Activated CD8-positive, alpha-beta T cell treated with anti-CD3 and anti-CD28 coated beads, Interleukin-2, amount 10 ng/mL, durations not matched to agents 7 days and 5 days (primary cell): ENCODE measurements around the gene NRAS. TPM values are rescaled to one million over a fixed set of nuclear protein-coding genes. Genes with fewer than 3 reads are reported as not detected.

Experiments
- ATAC-seq: fragments of 150-1000 bp; cut with Tn5 transposase; one replicate; pipeline ENCODE4 v1.10.0; 2021; ENCODE audit warnings: moderate library complexity
- CTCF ChIA-PET: fragments of 350-600 bp; sonication (Branson Sonifier 250); formaldehyde crosslinking; loops from one replicate; lab custom pipeline; 2021; ENCODE audit warnings: antibody characterized with exemption; lab: Charles Lee
- POLR2A ChIA-PET: fragments of 350-600 bp; sonication (Branson Sonifier 250); formaldehyde crosslinking; loops from one replicate; lab custom pipeline; 2021; ENCODE audit warnings: antibody characterized with exemption; lab: Charles Lee
- DNase-seq: peaks from one replicate; pipeline ENCODE4 v3.0.0-alpha.2; 2020
- H3K27ac Mint-ChIP-seq: one replicate; pipeline ENCODE4 v1.8.0; 2021; ENCODE audit warnings: mild to moderate bottlenecking, mixed read lengths
- H3K27me3 Mint-ChIP-seq: one replicate; pipeline ENCODE4 v1.8.0; 2021; ENCODE audit warnings: low read depth, mixed read lengths
- H3K36me3 Mint-ChIP-seq: one replicate; pipeline ENCODE4 v1.8.0; 2021; ENCODE audit warnings: low read depth, mixed read lengths
- H3K4me1 Mint-ChIP-seq: one replicate; pipeline ENCODE4 v1.8.0; 2021; ENCODE audit warnings: low read depth, mixed read lengths
- H3K4me3 Mint-ChIP-seq: one replicate; pipeline ENCODE4 v1.8.0; 2021; ENCODE audit warnings: mild to moderate bottlenecking, mixed read lengths
- H3K9me3 Mint-ChIP-seq: one replicate; pipeline ENCODE4 v1.8.0; 2022; ENCODE audit warnings: mixed read lengths; ENCODE audit not compliant: insufficient read depth
- total RNA-seq, 2 experiments: library from RNA; stranded (reverse); gene quantifications; one replicate each; pipeline ENCODE4 v1.2.3, GENCODE V29; 2021

Gene NRAS
- total RNA-seq, 2 experiments from 2014 or later, result 50.3 to 51.7 TPM

- ATAC-seq, result no peak
- ChIA-PET POLR2A (no interaction called here), CTCF (interaction anchor here (1.6 kb wide), 1 partner anchor 350 kb away, joined by 5 read pairs; no protein-coding TSS in a partner anchor)
- Mint-ChIP-seq H3K4me3 (no peak overlapping the region), H3K36me3 (no peaks in the 10 kb centered on the region), H3K27me3 (peaks cover 9% of the 10 kb centered on the region), H3K9me3 (no peaks in the 10 kb centered on the region), H3K27ac (no peak overlapping the region), H3K4me1 (no peaks in the 10 kb centered on the region)
- DNase-seq, result no peak
These were observed 19.8 kb downstream of the NRAS start for GRCh38 chr1:114696810-114697209.

DNA sequence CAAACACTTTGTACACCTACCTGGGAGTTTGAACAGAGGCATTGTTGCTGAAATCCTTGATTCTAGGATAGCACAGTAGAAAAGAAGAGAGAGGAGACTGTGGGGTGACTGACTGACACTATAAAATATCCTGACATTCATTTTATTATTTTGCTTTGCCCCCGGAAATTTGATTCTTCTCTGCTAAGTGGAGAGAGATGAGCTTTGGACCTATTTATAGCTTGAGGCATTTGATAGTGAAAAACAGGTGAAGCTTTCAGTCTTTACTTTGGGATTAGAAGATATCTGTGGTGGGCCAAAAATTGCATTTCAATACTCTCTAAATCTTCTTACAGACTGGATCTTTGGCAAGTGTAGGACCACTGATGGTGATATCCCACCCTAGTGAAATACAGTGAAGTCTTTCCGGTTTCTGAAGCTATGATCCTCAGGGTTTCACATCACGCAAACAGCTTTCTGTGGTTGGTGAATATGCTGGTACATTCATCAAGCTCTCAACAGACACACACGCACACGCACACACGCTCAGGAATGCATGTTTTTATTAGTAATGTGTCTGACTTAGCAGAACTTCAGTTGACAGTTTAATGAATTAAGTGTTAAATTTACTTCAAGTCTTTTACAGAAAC, 21.0 kb downstream of the NRAS start, which contains the start of gene AMPD1:
Gene AMPD1, minus strand, starts transcription at position 117 of the 629 bp plus-strand sequence. Its CDS starts 75 bp downstream, at position 42.
- ChIA-PET CTCF (interaction anchor here (1.1 to 1.6 kb wide), 2 partner anchors 8 to 348 kb away, joined by 3 to 5 read pairs; no protein-coding TSS in a partner anchor), POLR2A (interaction anchor here (1.1 kb wide), 1 partner anchor 85 kb away, joined by 4 read pairs; the partner anchor contains the start of gene SIKE1)
- ATAC-seq, result no peak

GRCh38 chr1:114694540-114695310, 21.8 kb downstream of the NRAS start:
- H3K4me1 Mint-ChIP-seq, result no peaks in the 10 kb centered on the region
- ChIA-PET CTCF (interaction anchor here (0.5 to 1.6 kb wide), 4 partner anchors 9 to 925 kb away, joined by 3 to 5 read pairs (median 3); no protein-coding TSS in a partner anchor), POLR2A (interaction anchor here (1.1 kb wide), 1 partner anchor 86 kb away, joined by 4 read pairs; the partner anchor contains the start of gene SIKE1)
- no peak overlapping the region for H3K4me3 Mint-ChIP-seq
- H3K9me3 Mint-ChIP-seq, result no peaks in the 10 kb centered on the region
- H3K27ac Mint-ChIP-seq, result no peak overlapping the region
- H3K27me3 Mint-ChIP-seq, result peaks cover 12% of the 10 kb centered on the region
- H3K36me3 Mint-ChIP-seq, result no peaks in the 10 kb centered on the region
- DNase-seq (no peak), ATAC-seq (no peak)

More for the DNA sequence above, 21.0 kb downstream of the NRAS start, which contains the start of gene AMPD1:
- H3K36me3 Mint-ChIP-seq, result no peaks in the 10 kb centered on the region
- no peak for DNase-seq
- H3K9me3 Mint-ChIP-seq, result no peaks in the 10 kb centered on the region
- H3K4me3 Mint-ChIP-seq, result no peak within 1 kb of the TSS
- H3K27ac Mint-ChIP-seq, result no peak within 1 kb of the TSS
- H3K4me1 Mint-ChIP-seq, result no peaks in the 10 kb centered on the region
- peaks cover 9% of the 10 kb centered on the region for H3K27me3 Mint-ChIP-seq

GRCh38 chr1:114692947-114693346, 23.6 kb downstream of the NRAS start:
- no peaks in the 10 kb centered on the region for H3K9me3 Mint-ChIP-seq
- no peak for ATAC-seq
- CTCF ChIA-PET, result no interaction called here
- POLR2A ChIA-PET, result no interaction called here
- peaks cover 21% of the 10 kb centered on the region for H3K27me3 Mint-ChIP-seq
- H3K27ac Mint-ChIP-seq, result no peak overlapping the region
- DNase-seq, result no peak
- no peaks in the 10 kb centered on the region for H3K36me3 Mint-ChIP-seq
- no peaks in the 10 kb centered on the region for H3K4me1 Mint-ChIP-seq
- no peak overlapping the region for H3K4me3 Mint-ChIP-seq

DNA sequence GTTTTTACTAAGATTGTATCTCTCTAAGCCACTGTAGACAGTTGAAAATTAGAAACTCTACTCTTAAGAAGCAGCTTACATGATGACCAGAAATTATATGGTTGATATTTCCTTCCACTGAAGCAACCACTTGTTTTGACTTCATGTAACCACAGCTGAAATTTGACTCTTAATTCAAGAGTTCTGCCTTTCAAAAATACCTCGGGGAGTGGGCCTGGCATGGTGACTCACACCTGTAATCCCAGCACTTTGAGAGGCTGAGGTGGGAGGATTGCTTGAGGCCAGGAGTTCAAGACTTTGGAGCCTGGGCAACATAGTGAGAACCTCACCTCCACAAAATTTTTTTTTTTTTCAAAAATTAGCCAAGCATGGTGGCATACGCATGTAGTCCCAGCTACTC, 25.5 kb downstream of the NRAS start:
- Mint-ChIP-seq H3K27ac (no peak overlapping the region), H3K4me3 (no peak overlapping the region), H3K27me3 (peaks cover 33% of the 10 kb centered on the region), H3K4me1 (no peaks in the 10 kb centered on the region), H3K36me3 (no peaks in the 10 kb centered on the region), H3K9me3 (no peaks in the 10 kb centered on the region)
- ATAC-seq (no peak), DNase-seq (no peak)
- POLR2A ChIA-PET, result no interaction called here
- CTCF ChIA-PET, result no interaction called here

GRCh38 chr1:114690148-114690547, 26.4 kb downstream of the NRAS start:
- POLR2A ChIA-PET, result no interaction called here
- CTCF ChIA-PET, result no interaction called here

DNA sequence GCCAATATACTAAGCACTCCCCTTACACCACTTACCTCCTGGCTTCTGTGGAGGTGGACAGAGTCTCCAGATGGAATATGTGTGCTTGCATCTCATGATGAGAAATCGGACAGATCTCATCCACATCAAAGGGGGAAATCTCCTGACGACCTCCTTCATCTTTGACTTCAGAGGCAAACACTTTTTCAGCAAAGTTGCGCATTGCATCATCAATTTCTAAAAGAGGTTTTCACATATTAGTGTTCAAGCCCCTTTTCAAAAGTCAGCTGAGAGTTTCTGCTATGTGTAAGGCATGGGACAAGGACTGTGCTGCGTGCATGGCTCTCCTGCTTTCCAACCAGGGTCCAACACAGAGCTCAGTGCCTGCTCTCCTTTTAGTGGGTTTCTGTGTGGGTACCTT, 28.0 kb downstream of the NRAS start:
- ChIA-PET CTCF (no interaction called here), POLR2A (no interaction called here)
- no peak overlapping the region for H3K4me3 Mint-ChIP-seq
- no peaks in the 10 kb centered on the region for H3K4me1 Mint-ChIP-seq
- DNase-seq (no peak), ATAC-seq (no peak)
- no peak overlapping the region for H3K27ac Mint-ChIP-seq
- H3K9me3 Mint-ChIP-seq, result no peaks in the 10 kb centered on the region
- H3K36me3 Mint-ChIP-seq, result no peaks in the 10 kb centered on the region
- peaks cover 41% of the 10 kb centered on the region for H3K27me3 Mint-ChIP-seq

More at GRCh38 chr1:114690148-114690547, 26.4 kb downstream of the NRAS start:
- H3K27me3 Mint-ChIP-seq, result peaks cover 34% of the 10 kb centered on the region
- H3K4me3 Mint-ChIP-seq, result no peak overlapping the region
- H3K27ac Mint-ChIP-seq, result no peak overlapping the region
- ATAC-seq (no peak), DNase-seq (no peak)
- no peaks in the 10 kb centered on the region for H3K36me3 Mint-ChIP-seq
- H3K4me1 Mint-ChIP-seq, result no peaks in the 10 kb centered on the region
- no peaks in the 10 kb centered on the region for H3K9me3 Mint-ChIP-seq

- Mint-ChIP-seq H3K4me1 (no peaks in the 10 kb centered on the region), H3K4me3 (no peak overlapping the region), H3K9me3 (no peaks in the 10 kb centered on the region), H3K27ac (no peak overlapping the region), H3K27me3 (peaks cover 44% of the 10 kb centered on the region), H3K36me3 (no peaks in the 10 kb centered on the region)
- DNase-seq (no peak), ATAC-seq (no peak)
- ChIA-PET POLR2A (no interaction called here), CTCF (no interaction called here)
These were observed 30.7 kb downstream of the NRAS start for GRCh38 chr1:114685851-114686250.

GRCh38 chr1:114677691-114678090, 38.9 kb downstream of the NRAS start:
- Mint-ChIP-seq H3K9me3 (no peaks in the 10 kb centered on the region), H3K36me3 (no peaks in the 10 kb centered on the region), H3K27me3 (peaks cover 39% of the 10 kb centered on the region), H3K27ac (no peak overlapping the region), H3K4me3 (no peak overlapping the region), H3K4me1 (no peaks in the 10 kb centered on the region)
- no peak for DNase-seq
- ChIA-PET POLR2A (no interaction called here), CTCF (no interaction called here)
- no peak for ATAC-seq

DNA sequence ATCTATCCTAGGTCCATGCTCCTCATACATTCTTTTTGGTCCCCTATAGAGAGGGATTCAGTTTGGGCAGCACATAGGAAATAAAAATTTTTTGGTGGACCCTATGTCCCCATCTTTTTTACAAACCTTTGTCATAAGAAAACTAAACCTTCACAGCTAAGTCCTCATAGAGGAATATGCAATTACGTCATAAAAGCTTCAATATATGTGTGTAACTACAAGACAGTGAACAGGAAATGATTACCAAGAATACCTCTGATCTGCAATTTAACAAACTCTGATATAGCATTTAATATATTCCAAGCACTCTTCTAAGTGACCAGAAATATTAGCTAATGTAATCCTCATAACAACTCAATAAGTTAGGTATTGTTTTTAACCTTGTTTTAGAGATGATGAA, 40.5 kb downstream of the NRAS start:
- DNase-seq (no peak), ATAC-seq (no peak)
- Mint-ChIP-seq H3K9me3 (no peaks in the 10 kb centered on the region), H3K36me3 (no peaks in the 10 kb centered on the region), H3K4me3 (no peak overlapping the region), H3K27ac (no peak overlapping the region), H3K27me3 (peaks cover 42% of the 10 kb centered on the region), H3K4me1 (no peaks in the 10 kb centered on the region)
- ChIA-PET CTCF (no interaction called here), POLR2A (no interaction called here)

DNA sequence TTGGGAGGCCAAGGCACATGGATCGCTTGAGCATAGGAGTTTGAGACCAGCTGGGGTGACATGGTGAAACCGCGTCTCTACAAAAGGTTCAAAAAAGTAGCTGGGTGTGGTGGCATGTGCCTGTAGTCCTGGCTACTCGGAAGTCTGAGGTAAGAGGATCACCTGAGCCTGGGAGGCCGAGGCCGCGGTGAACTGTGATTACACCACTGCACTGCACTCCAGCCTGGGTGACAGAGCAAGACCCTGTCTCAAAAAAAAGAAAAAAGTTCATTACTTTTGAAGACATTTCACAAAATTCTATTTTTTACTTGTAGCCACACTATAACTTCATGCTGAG, 44.7 kb downstream of the NRAS start:
- ChIA-PET CTCF (interaction anchor here (0.8 to 2.7 kb wide), 9 partner anchors 9 to 693 kb away, joined by 3 to 14 read pairs (median 5); partner anchors contain the start of gene NRAS), POLR2A (no interaction called here)
- DNase-seq (no peak), ATAC-seq (no peak)
- no peaks in the 10 kb centered on the region for H3K36me3 Mint-ChIP-seq
- H3K27ac Mint-ChIP-seq, result no peak overlapping the region
- H3K4me3 Mint-ChIP-seq, result no peak overlapping the region
- no peaks in the 10 kb centered on the region for H3K9me3 Mint-ChIP-seq
- peaks cover 21% of the 10 kb centered on the region for H3K27me3 Mint-ChIP-seq
- H3K4me1 Mint-ChIP-seq, result peaks cover 13% of the 10 kb centered on the region
